Suppressor macrophage treated with lipopolysaccharide for 4 hours (primary cell): ENCODE measurements around the gene ZFAND6.

ENCODE experiments used
- DNase-seq: peaks from one replicate; pipeline ENCODE4 v3.0.0-alpha.2; 2020

ZFAND6 gene

GRCh38 chr15:80052597-80053304 is 6.7 kb upstream of the ZFAND6 start:
- DNase-seq, result no peak

GRCh38 chr15:80055933-80056332 is 3.5 kb upstream of the ZFAND6 start:
- DNase-seq, result no peak

- DNase-seq, result no peak
These were observed 1.4 kb upstream of the ZFAND6 start for GRCh38 chr15:80058044-80058443.

GRCh38 chr15:80059786-80060355 is 395 bp downstream of the ZFAND6 start:
- peak; percentile 79 for DNase-seq

- peak; percentile 67 for DNase-seq
These were observed 1.0 kb downstream of the ZFAND6 start for GRCh38 chr15:80060356-80061006.

GRCh38 chr15:80061582-80061981 is 2.1 kb downstream of the ZFAND6 start:
- no peak for DNase-seq

- no peak for DNase-seq
These were observed 7.4 kb downstream of the ZFAND6 start for GRCh38 chr15:80066912-80067311.

GRCh38 chr15:80068578-80068977 is 9.1 kb downstream of the ZFAND6 start:
- DNase-seq, result no peak

- peak; percentile 30 for DNase-seq
These were observed 11.4 kb downstream of the ZFAND6 start for GRCh38 chr15:80070840-80071239.

GRCh38 chr15:80071652-80072051 is 12.2 kb downstream of the ZFAND6 start:
- DNase-seq, result no peak

- peak; percentile 77 for DNase-seq
These were observed 13.0 kb downstream of the ZFAND6 start for GRCh38 chr15:80072285-80072994.

GRCh38 chr15:80073197-80073596 is 13.7 kb downstream of the ZFAND6 start:
- no peak for DNase-seq

- DNase-seq, result no peak
These were observed 17.1 kb downstream of the ZFAND6 start for GRCh38 chr15:80076321-80077318.

GRCh38 chr15:80081390-80081789 is 21.9 kb downstream of the ZFAND6 start:
- peak; percentile 70 for DNase-seq

- DNase-seq, result no peak
These were observed 27.6 kb downstream of the ZFAND6 start for GRCh38 chr15:80087104-80087503.

- no peak for DNase-seq
These were observed 30.6 kb downstream of the ZFAND6 start for GRCh38 chr15:80090041-80090440.

- no peak for DNase-seq
These were observed 31.5 kb downstream of the ZFAND6 start for GRCh38 chr15:80090879-80091503.

- no peak for DNase-seq
These were observed 34.5 kb downstream of the ZFAND6 start for GRCh38 chr15:80093854-80094418.

GRCh38 chr15:80095511-80095910 is 36.0 kb downstream of the ZFAND6 start:
- no peak for DNase-seq

GRCh38 chr15:80095969-80096368 is 36.5 kb downstream of the ZFAND6 start:
- DNase-seq, result no peak

- DNase-seq, result no peak
These were observed 38.9 kb downstream of the ZFAND6 start for GRCh38 chr15:80098341-80098740.

- DNase-seq, result no peak
These were observed 39.8 kb downstream of the ZFAND6 start for GRCh38 chr15:80099241-80099640.
